Dermis blood vessel endothelial cell (primary cell): ENCODE measurements around the gene SRSF9. TPM values are rescaled to one million over a fixed set of nuclear protein-coding genes. Genes with fewer than 3 reads are reported as not detected.

Experiments
- total RNA-seq: library from RNA; depleted of rRNA; stranded (reverse); fragments of >200 nt; gene quantifications from 2 replicates; pipeline ENCODE4 v1.2.3, GENCODE V29; 2014

Gene SRSF9
- total RNA-seq, 1 donor from 2014 or later = 208 TPM

Other genes with a start within 250 kb of the SRSF9 start
- gene PXN, start 204.0 kb downstream of the SRSF9 start, total RNA-seq = 69.8 and 141 TPM in 2 replicates
- gene RNU4-2, start 177.8 kb downstream of the SRSF9 start, total RNA-seq = under 0.01 TPM in 2 replicates
- gene RNU4-1, start 176.5 kb downstream of the SRSF9 start, total RNA-seq = under 0.01 TPM in 2 replicates
- gene SIRT4, start 167.4 kb downstream of the SRSF9 start, total RNA-seq = 1.5 and 3.4 TPM in 2 replicates
- gene PLA2G1B, start 142.0 kb downstream of the SRSF9 start, total RNA-seq = not detected in 2 replicates
- gene MSI1, start 100.6 kb downstream of the SRSF9 start, total RNA-seq = not detected in 2 replicates
- 363 and 658 TPM in 2 replicates for gene COX6A1, start 31.6 kb downstream of the SRSF9 start, total RNA-seq
- gene TRIAP1, start 23.4 kb downstream of the SRSF9 start, total RNA-seq = 35.6 and 40.0 TPM in 2 replicates
- gene GATC, start 23.3 kb downstream of the SRSF9 start, total RNA-seq = 26.2 and 26.9 TPM in 2 replicates
- 265 and 287 TPM in 2 replicates for gene DYNLL1, start 26.4 kb upstream of the SRSF9 start, total RNA-seq
- 30.3 and 34.9 TPM in 2 replicates for gene COQ5, start 59.4 kb upstream of the SRSF9 start, total RNA-seq
- gene RNF10, start 64.6 kb upstream of the SRSF9 start, total RNA-seq = 118 and 308 TPM in 2 replicates
- 28.6 and 35.2 TPM in 2 replicates for gene POP5, start 111.7 kb upstream of the SRSF9 start, total RNA-seq
- 0.17 TPM in 1 of 2 replicates, not detected in the other for gene CABP1, start 170.9 kb upstream of the SRSF9 start, total RNA-seq
- gene MLEC, start 217.4 kb upstream of the SRSF9 start, total RNA-seq = 46.5 and 75.1 TPM in 2 replicates
- gene UNC119B, start 240.7 kb upstream of the SRSF9 start, total RNA-seq = 22.1 and 35.1 TPM in 2 replicates